H1 (cell line): ENCODE results near the gene RAB11FIP3. TPM values are rescaled to one million over a fixed set of nuclear protein-coding genes. Genes with fewer than 3 reads are reported as not detected.

Source experiments
- HDAC6 ChIP-seq: IDR thresholded peaks from one replicate; pipeline ENCODE4 v1.7.1; 2012; ENCODE audit warnings: low read depth, mild to moderate bottlenecking, inconsistent platforms, low read length, moderate library complexity
- TAF7 ChIP-seq: optimal IDR thresholded peaks from 2 replicates; pipeline ENCODE3; 2011; ENCODE audit warnings: low read depth, mild to moderate bottlenecking, inconsistent platforms, low read length, moderate library complexity, borderline replicate concordance
- TBP ChIP-seq: IDR thresholded peaks from 2 replicates; pipeline ENCODE4 v1.6.1; 2011; ENCODE audit warnings: low read depth, low read length, improper control_type of control experiment
- microRNA-seq, 2 experiments: library from miRNA; unstranded; fragments of <30 nt; microRNA quantifications; one replicate each; pipeline versions ENCODE4 to v1.2.0, GENCODE V29; 2016 to 2020; ENCODE audit warnings: borderline microRNAs expressed in 2 of 2, borderline number of aligned reads in 2 of 2, borderline replicate concordance in 1 of 2
- polyA plus RNA-seq, 7 experiments: library from polyadenylated mRNA; depleted of rRNA in 3 of 7; stranded (reverse) in 5 of 7; unstranded in 2 of 7; fragments of >200 nt in 5 of 7; fragments of 200-250 nt in 2 of 7; gene quantifications; 1 replicate in 5 of 7; 2 replicates in 1 of 7; 4 replicates in 1 of 7; pipeline versions ENCODE4 v1.2.1 to v1.2.3, GENCODE V29; 2011 to 2013; ENCODE audit warnings: missing spikeins in 2 of 7, mixed read lengths in 2 of 7
- small RNA-seq: library from polyadenylated mRNA; stranded (forward); fragments of <200 nt; extraction: miRNeasy Mini kit (QIAGEN cat#:217004); gene quantifications from one replicate; pipeline ENCODE3, GENCODE V24; 2013; ENCODE audit not compliant: insufficient read depth
- total RNA-seq: library from RNA; stranded (reverse); fragmentation: NEBNext Ultra II Directional; extraction: Animal tissue kit (Norgen Biotek cat#: 25700); gene quantifications from 2 replicates; pipeline ENCODE4 v1.2.1, GENCODE V29; 2021
- TF ChIP-seq, protein P1 (sequence below): IDR thresholded peaks from 2 replicates; pipeline ENCODE4 v1.6.1; 2012; ENCODE audit warnings: inconsistent platforms

Gene RAB11FIP3
- total and polyA plus RNA-seq, 2 of the 8 experiments (the other 6 are each of a cell fraction or from before 2014, with no cell fraction given), result 9.3 to 35.2 TPM

DNA sequence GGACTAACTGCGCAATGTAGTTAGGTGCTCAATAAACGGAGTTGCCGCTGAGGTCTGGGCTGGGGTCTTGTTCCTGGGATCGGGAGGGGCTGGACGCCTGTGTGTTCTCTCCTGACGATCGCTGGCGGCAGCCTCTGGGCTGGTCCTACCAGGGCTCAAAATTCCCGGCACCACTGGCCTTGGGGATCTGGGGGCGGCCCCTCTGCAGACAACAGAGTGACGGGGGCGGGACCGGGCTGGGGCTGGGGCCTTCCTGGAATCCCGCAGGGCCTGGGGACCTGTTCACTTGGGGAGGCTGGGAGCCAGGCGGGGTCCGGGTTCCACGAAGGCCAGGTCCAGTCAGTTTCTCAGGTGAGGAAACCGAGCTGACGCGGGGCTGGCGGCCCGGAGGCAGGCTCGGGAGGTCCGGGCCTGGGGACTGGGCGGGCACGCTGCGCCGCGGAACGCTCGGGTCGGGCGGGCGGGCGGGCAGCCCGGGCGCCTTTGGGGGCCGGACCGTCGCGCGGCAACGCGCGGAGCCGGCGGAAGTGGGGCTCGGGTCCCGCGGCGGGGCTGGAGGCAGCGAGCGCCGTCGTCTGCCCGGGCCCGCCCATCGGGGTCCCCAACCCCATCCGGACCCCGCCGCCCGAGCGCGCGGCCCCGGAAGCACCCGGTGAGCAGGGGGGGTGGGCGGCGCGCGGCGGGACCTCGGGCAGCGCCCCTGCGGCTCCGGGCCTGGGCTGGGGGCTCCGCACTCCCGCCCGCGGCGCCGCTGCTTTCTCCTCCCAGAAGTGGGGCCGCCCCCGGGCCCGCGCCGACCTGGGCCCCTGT is 144.2 kb downstream of the RAB11FIP3 start, which contains the start of gene PIGQ (continued):
- TF ChIP-seq, protein P1, sequence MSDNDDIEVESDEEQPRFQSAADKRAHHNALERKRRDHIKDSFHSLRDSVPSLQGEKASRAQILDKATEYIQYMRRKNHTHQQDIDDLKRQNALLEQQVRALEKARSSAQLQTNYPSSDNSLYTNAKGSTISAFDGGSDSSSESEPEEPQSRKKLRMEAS, result no peak
- no peak for TF ChIP-seq HDAC6
- TF ChIP-seq TBP, result 0 out of 2 replicates have a peak, but pooled peaks have one; percentile 22
- TF ChIP-seq TAF7, result peak; percentile 25

Small RNA genes lying within 50 kb of the gene (microRNA-seq; reads per million reads assigned to microRNA genes)
- gene MIR3176 (2.4 to 2.8 reads per million in 2 experiments), gene MIR5587 (0 to 0.81 reads per million in 2 experiments)

Small RNA genes lying within 50 kb of the gene (small RNA-seq; reads per million reads assigned to genes)
- 68.2 reads per million, percentile 97 among the genes with 10 or more reads in this experiment for gene MIR3176
- 4.3 reads per million, percentile 55 among the genes with 10 or more reads in this experiment for gene MIR5587
- not detected for gene RF00019
- not detected for gene Z98883.1

Other genes starting within 250 kb of the RAB11FIP3 start
- 1.1 and 2.3 TPM in 2 replicates for gene HBA1, start 249.0 kb upstream of the RAB11FIP3 start, total RNA-seq
- 2.3 and 8.6 TPM in 2 replicates for gene HBA1, start 249.0 kb upstream of the RAB11FIP3 start, polyA plus RNA-seq (2011; rRNA removed)
- gene HBQ1, start 245.2 kb upstream of the RAB11FIP3 start, total RNA-seq, result 1.4 and 2.9 TPM in 2 replicates
- 17.1 and 24.6 TPM in 2 replicates for gene HBQ1, start 245.2 kb upstream of the RAB11FIP3 start, polyA plus RNA-seq (2011; rRNA removed)
- 121 and 129 TPM in 2 replicates for gene LUC7L, start 196.2 kb upstream of the RAB11FIP3 start, total RNA-seq
- 49.7 and 75.8 TPM in 2 replicates for gene LUC7L, start 196.2 kb upstream of the RAB11FIP3 start, polyA plus RNA-seq (2011; rRNA removed)
- 104 and 108 TPM in 2 replicates for gene FAM234A, start 190.8 kb upstream of the RAB11FIP3 start, total RNA-seq
- gene FAM234A, start 190.8 kb upstream of the RAB11FIP3 start, polyA plus RNA-seq (2011; rRNA removed), result 80.6 and 131 TPM in 2 replicates
- 0.84 and 1.1 TPM in 2 replicates for gene RGS11, start 149.7 kb upstream of the RAB11FIP3 start, total RNA-seq
- gene RGS11, start 149.7 kb upstream of the RAB11FIP3 start, polyA plus RNA-seq (2011; rRNA removed), result 1.2 and 2.0 TPM in 2 replicates
- 1.2 and 2.8 TPM in 2 replicates for gene ARHGDIG, start 145.1 kb upstream of the RAB11FIP3 start, total RNA-seq
- 2.9 and 4.5 TPM in 2 replicates for gene ARHGDIG, start 145.1 kb upstream of the RAB11FIP3 start, polyA plus RNA-seq (2011; rRNA removed)
- 0.34 and 1.3 TPM in 2 replicates for gene PDIA2, start 142.5 kb upstream of the RAB11FIP3 start, total RNA-seq
- gene PDIA2, start 142.5 kb upstream of the RAB11FIP3 start, polyA plus RNA-seq (2011; rRNA removed), result 0.50 and 1.1 TPM in 2 replicates
- 41.9 and 43.2 TPM in 2 replicates for gene AXIN1, start 72.9 kb upstream of the RAB11FIP3 start, total RNA-seq
- gene AXIN1, start 72.9 kb upstream of the RAB11FIP3 start, polyA plus RNA-seq (2011; rRNA removed), result 12.5 and 26.7 TPM in 2 replicates
- gene MRPL28, start 55.1 kb upstream of the RAB11FIP3 start, total RNA-seq, result 88.9 and 95.7 TPM in 2 replicates
- 188 and 257 TPM in 2 replicates for gene MRPL28, start 55.1 kb upstream of the RAB11FIP3 start, polyA plus RNA-seq (2011; rRNA removed)
- gene PGAP6, start 43.7 kb upstream of the RAB11FIP3 start, total RNA-seq, result 86.8 and 92.9 TPM in 2 replicates
- 364 and 441 TPM in 2 replicates for gene PGAP6, start 43.7 kb upstream of the RAB11FIP3 start, polyA plus RNA-seq (2011; rRNA removed)
- 408 and 418 TPM in 2 replicates for gene NME4, start 28.4 kb upstream of the RAB11FIP3 start, total RNA-seq
- 863 and 1,107 TPM in 2 replicates for gene NME4, start 28.4 kb upstream of the RAB11FIP3 start, polyA plus RNA-seq (2011; rRNA removed)
- gene DECR2, start 23.8 kb upstream of the RAB11FIP3 start, total RNA-seq, result 28.2 and 30.6 TPM in 2 replicates
- gene DECR2, start 23.8 kb upstream of the RAB11FIP3 start, polyA plus RNA-seq (2011; rRNA removed), result 39.9 and 58.5 TPM in 2 replicates
- gene CAPN15, start 102.1 kb downstream of the RAB11FIP3 start, total RNA-seq, result 74.6 and 76.9 TPM in 2 replicates
- gene CAPN15, start 102.1 kb downstream of the RAB11FIP3 start, polyA plus RNA-seq (2011; rRNA removed), result 38.9 and 68.4 TPM in 2 replicates
- 0.50 and 0.61 TPM in 2 replicates for gene PRR35, start 134.7 kb downstream of the RAB11FIP3 start, total RNA-seq
- 0.38 and 0.52 TPM in 2 replicates for gene PRR35, start 134.7 kb downstream of the RAB11FIP3 start, polyA plus RNA-seq (2011; rRNA removed)
- gene NHLRC4, start 141.4 kb downstream of the RAB11FIP3 start, total RNA-seq, result 0.75 and 0.76 TPM in 2 replicates
- 0.60 and 0.72 TPM in 2 replicates for gene NHLRC4, start 141.4 kb downstream of the RAB11FIP3 start, polyA plus RNA-seq (2011; rRNA removed)
- 34.2 and 36.0 TPM in 2 replicates for gene PIGQ, start 144.3 kb downstream of the RAB11FIP3 start, total RNA-seq
- gene PIGQ, start 144.3 kb downstream of the RAB11FIP3 start, polyA plus RNA-seq (2011; rRNA removed), result 49.2 and 80.4 TPM in 2 replicates
- gene RAB40C, start 164.4 kb downstream of the RAB11FIP3 start, total RNA-seq, result 15.6 and 17.8 TPM in 2 replicates
- gene RAB40C, start 164.4 kb downstream of the RAB11FIP3 start, polyA plus RNA-seq (2011; rRNA removed), result 13.9 and 18.6 TPM in 2 replicates
- gene WFIKKN1, start 205.3 kb downstream of the RAB11FIP3 start, total RNA-seq, result 10.2 and 11.4 TPM in 2 replicates
- gene WFIKKN1, start 205.3 kb downstream of the RAB11FIP3 start, polyA plus RNA-seq (2011; rRNA removed), result 15.8 and 28.4 TPM in 2 replicates
- 100 and 108 TPM in 2 replicates for gene METTL26, start 210.7 kb downstream of the RAB11FIP3 start, total RNA-seq
- 186 and 203 TPM in 2 replicates for gene METTL26, start 210.7 kb downstream of the RAB11FIP3 start, polyA plus RNA-seq (2011; rRNA removed)
- 45.4 and 45.7 TPM in 2 replicates for gene MCRIP2, start 216.2 kb downstream of the RAB11FIP3 start, total RNA-seq
- 75.5 and 102 TPM in 2 replicates for gene MCRIP2, start 216.2 kb downstream of the RAB11FIP3 start, polyA plus RNA-seq (2011; rRNA removed)
- 44.4 and 47.2 TPM in 2 replicates for gene WDR90, start 223.7 kb downstream of the RAB11FIP3 start, total RNA-seq
- 24.0 and 38.1 TPM in 2 replicates for gene WDR90, start 223.7 kb downstream of the RAB11FIP3 start, polyA plus RNA-seq (2011; rRNA removed)
- gene RHOT2, start 242.5 kb downstream of the RAB11FIP3 start, total RNA-seq, result 149 and 162 TPM in 2 replicates
- 194 and 320 TPM in 2 replicates for gene RHOT2, start 242.5 kb downstream of the RAB11FIP3 start, polyA plus RNA-seq (2011; rRNA removed)